Measurements from ENCODE around the gene CCDC127.
"Not testable (repeated sequence)": the region's sequence is repeated elsewhere in the genome, so short reads cannot be mapped to it uniquely, and the experiment has no call there.

DNA sequence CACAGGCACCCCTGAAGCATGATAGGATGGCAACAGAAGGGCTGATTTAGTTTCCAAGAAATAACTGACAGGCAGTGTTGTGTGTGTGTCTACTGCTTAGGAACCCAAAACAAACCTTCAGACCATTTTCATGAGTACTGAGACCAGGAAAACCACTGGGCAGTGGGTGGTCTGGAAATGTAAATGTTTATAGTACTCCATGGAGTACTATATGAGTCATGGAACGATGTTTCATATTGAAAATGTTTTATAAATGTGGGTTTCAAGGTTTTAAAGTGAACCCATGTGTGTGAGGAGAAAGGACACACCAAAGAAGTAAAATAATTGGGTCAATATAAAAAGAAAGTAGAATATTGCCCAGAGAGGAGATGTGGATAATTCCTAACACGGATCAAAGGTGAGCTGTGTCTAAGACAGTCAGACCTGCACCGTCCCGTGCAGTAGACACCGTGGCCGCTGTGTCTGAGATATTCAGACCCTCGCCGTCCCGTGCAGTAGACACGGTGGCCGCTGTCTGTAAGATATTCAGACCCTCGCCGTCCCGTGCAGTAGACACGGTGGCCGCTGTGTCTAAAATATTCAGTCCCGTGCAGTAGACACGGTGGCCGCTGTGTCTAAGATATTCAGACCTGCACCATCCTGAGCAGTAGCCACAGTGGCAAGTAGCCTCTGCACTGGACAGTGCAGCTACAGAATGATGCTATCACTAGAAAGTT lies 48.5 kb upstream of the CCDC127 start:
- TF ChIP-seq, protein P1, sequence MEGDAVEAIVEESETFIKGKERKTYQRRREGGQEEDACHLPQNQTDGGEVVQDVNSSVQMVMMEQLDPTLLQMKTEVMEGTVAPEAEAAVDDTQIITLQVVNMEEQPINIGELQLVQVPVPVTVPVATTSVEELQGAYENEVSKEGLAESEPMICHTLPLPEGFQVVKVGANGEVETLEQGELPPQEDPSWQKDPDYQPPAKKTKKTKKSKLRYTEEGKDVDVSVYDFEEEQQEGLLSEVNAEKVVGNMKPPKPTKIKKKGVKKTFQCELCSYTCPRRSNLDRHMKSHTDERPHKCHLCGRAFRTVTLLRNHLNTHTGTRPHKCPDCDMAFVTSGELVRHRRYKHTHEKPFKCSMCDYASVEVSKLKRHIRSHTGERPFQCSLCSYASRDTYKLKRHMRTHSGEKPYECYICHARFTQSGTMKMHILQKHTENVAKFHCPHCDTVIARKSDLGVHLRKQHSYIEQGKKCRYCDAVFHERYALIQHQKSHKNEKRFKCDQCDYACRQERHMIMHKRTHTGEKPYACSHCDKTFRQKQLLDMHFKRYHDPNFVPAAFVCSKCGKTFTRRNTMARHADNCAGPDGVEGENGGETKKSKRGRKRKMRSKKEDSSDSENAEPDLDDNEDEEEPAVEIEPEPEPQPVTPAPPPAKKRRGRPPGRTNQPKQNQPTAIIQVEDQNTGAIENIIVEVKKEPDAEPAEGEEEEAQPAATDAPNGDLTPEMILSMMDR (conservative IDR thresholded peaks at IDR 0.05) = not testable (repeated sequence)
- TF ChIP-seq EZH2 (IDR thresholded peaks at IDR 0.05; ENCODE audit: low read depth) = not testable (repeated sequence)

Data from PC-9 (cell line).